Neural cell (in vitro differentiated cells): ENCODE measurements around the gene MLIP. TPM values are rescaled to one million over a fixed set of nuclear protein-coding genes. Genes with fewer than 3 reads are reported as not detected.

ENCODE experiments used
- H2AFZ ChIP-seq: fragments of 200-600, 300-800 bp; sonication (generic), shearing (Covaris generic); 2 replicates; pipeline ENCODE4 v1.6.0; 2014; ENCODE audit warnings: low read depth, mild to moderate bottlenecking, antibody characterized with exemption, low read length, moderate library complexity
- H3F3A ChIP-seq: fragments of 200-600 bp; shearing (Covaris generic); 2 replicates; pipeline ENCODE4 v1.6.1; 2016; ENCODE audit warnings: mild to moderate bottlenecking, moderate library complexity, mixed read lengths, antibody characterized with exemption, low read length; ENCODE audit not compliant: insufficient read depth, poor library complexity, severe bottlenecking
- H3K27ac ChIP-seq: fragments of 200-600, 300-800 bp; sonication (generic), shearing (Covaris generic); 2 replicates; pipeline ENCODE4 v1.5.1; 2014; ENCODE audit warnings: mild to moderate bottlenecking, low read length, moderate library complexity
- H3K27me3 ChIP-seq: fragments of 300-800, 200-600 bp; sonication (generic), shearing (Covaris generic); 2 replicates; pipeline ENCODE4 v1.6.0; 2014; ENCODE audit warnings: mild to moderate bottlenecking, low read depth, low read length, moderate library complexity; ENCODE audit not compliant: insufficient read depth
- H3K36me3 ChIP-seq: fragments of 300-800, 200-600 bp; sonication (generic), shearing (Covaris generic); 2 replicates; pipeline ENCODE4 v1.5.1; 2014; ENCODE audit warnings: mild to moderate bottlenecking, antibody characterized with exemption, low read length, moderate library complexity; ENCODE audit not compliant: insufficient read depth
- H3K4me2 ChIP-seq: fragments of 300-800, 200-600 bp; sonication (generic), shearing (Covaris generic); 2 replicates; pipeline ENCODE4 v1.6.0; 2014; ENCODE audit warnings: mild to moderate bottlenecking, low read length
- H3K4me3 ChIP-seq: fragments of 300-800, 200-600 bp; sonication (generic), shearing (Covaris generic); 2 replicates; pipeline ENCODE4 v1.5.1; 2014; ENCODE audit warnings: mild to moderate bottlenecking, low read length, moderate library complexity
- H3K79me2 ChIP-seq: fragments of 200-600 bp; shearing (Covaris generic); replicated peaks from 2 replicates; pipeline ENCODE4 v1.6.0; 2014; ENCODE audit warnings: mild to moderate bottlenecking, low read length, moderate library complexity; ENCODE audit not compliant: insufficient read depth
- H3K9ac ChIP-seq: fragments of 300-800, 200-600 bp; sonication (generic), shearing (Covaris generic); 2 replicates; pipeline ENCODE4 v1.6.1; 2016; ENCODE audit warnings: mild to moderate bottlenecking, low read length, mixed read lengths
- H3K9me2 ChIP-seq: fragments of 200-600 bp; shearing (Covaris generic); 2 replicates; pipeline ENCODE4 v1.6.1; 2016; ENCODE audit warnings: mild to moderate bottlenecking, low read length, mixed read lengths; ENCODE audit not compliant: insufficient read depth
- H3K9me3 ChIP-seq: fragments of 200-600, 300-800 bp; sonication (generic), shearing (Covaris generic); 2 replicates; pipeline ENCODE4 v1.6.1; 2016; ENCODE audit warnings: mild to moderate bottlenecking, mixed run types, low read length, moderate library complexity, mixed read lengths
- H4K20me1 ChIP-seq: fragments of 200-600 bp; shearing (Covaris generic); 2 replicates; pipeline ENCODE4 v1.6.1; 2016; ENCODE audit warnings: mild to moderate bottlenecking, mixed run types; ENCODE audit not compliant: insufficient read depth
- EP300 ChIP-seq: fragments of 450-650 bp; conservative IDR thresholded peaks from 2 replicates; pipeline ENCODE4 v1.6.1; 2014; ENCODE audit warnings: antibody characterized with exemption, mild to moderate bottlenecking, moderate library complexity; ENCODE audit not compliant: poor library complexity, severe bottlenecking
- EZH2 ChIP-seq: fragments of 200-600, 300-800 bp; shearing (Covaris generic), sonication (generic); IDR thresholded peaks from 2 replicates; pipeline ENCODE4 v1.6.1; 2014; ENCODE audit warnings: antibody characterized with exemption, low read length, borderline replicate concordance, mild to moderate bottlenecking; ENCODE audit not compliant: insufficient read depth, poor library complexity, severe bottlenecking
- MXI1 ChIP-seq: fragments of 450-650 bp; conservative IDR thresholded peaks from 2 replicates; pipeline ENCODE4 v1.6.1; 2014; ENCODE audit warnings: antibody characterized with exemption, mild to moderate bottlenecking; ENCODE audit not compliant: poor library complexity, severe bottlenecking
- POLR2AphosphoS5 ChIP-seq: IDR thresholded peaks from 2 replicates; pipeline ENCODE4 v1.6.1; 2012
- RAD21 ChIP-seq: fragments of 450-650 bp; conservative IDR thresholded peaks from 2 replicates; pipeline ENCODE4 v1.6.1; 2014; ENCODE audit warnings: antibody characterized with exemption, mild to moderate bottlenecking, moderate library complexity
- SMC3 ChIP-seq: fragments of 450-650 bp; conservative IDR thresholded peaks from 2 replicates; pipeline ENCODE4 v1.6.1; 2014; ENCODE audit warnings: antibody characterized with exemption, mild to moderate bottlenecking, moderate library complexity; ENCODE audit not compliant: poor library complexity
- TAF1 ChIP-seq: IDR thresholded peaks from 2 replicates; pipeline ENCODE4 v1.6.1; 2012; ENCODE audit warnings: low read depth
- polyA plus RNA-seq: library from polyadenylated mRNA; depleted of rRNA; stranded (reverse); fragments of >200 nt; gene quantifications from 2 replicates; pipeline ENCODE4 v1.2.3, GENCODE V29; 2014
- TF ChIP-seq, protein P1 (sequence below): IDR thresholded peaks from 2 replicates; pipeline ENCODE4 v1.6.1; 2012; ENCODE audit warnings: borderline replicate concordance
- TF ChIP-seq, protein P2 (sequence below): fragments of 450-650 bp; IDR thresholded peaks from 2 replicates; pipeline ENCODE4 v1.5.1; 2014; ENCODE audit warnings: antibody characterized with exemption, mild to moderate bottlenecking, moderate library complexity; ENCODE audit not compliant: poor library complexity, severe bottlenecking

MLIP gene
- polyA plus RNA-seq, 1 donor from 2014 or later = not detected

DNA sequence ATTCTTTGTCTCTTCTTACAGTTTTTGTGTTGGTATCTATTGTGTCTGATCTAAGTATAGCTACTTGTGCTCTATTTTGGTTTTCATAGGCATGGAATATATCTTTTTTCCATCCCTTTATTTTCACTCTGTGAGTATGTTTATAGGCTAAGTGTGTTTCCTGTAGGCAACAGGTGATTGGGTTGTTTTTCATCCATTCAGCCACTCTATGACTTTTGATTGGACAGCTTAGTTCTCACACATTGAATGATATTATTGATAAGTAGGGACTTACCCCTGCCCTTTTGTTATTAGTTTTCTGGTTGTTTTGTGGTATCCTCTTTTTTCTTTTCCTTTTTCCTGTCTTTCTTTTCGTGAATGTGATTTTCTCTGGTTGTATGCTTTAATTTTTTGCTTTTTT, 67.9 kb downstream of the MLIP start:
- Histone ChIP-seq H3K79me2 (no peaks in the 10 kb centered on the region), H3K27ac (no peak overlapping the region), H4K20me1 (no peaks in the 10 kb centered on the region), H3K36me3 (no peaks in the 10 kb centered on the region), H3K4me2 (no peak overlapping the region), H3K9me3 (no peaks in the 10 kb centered on the region), H2AFZ (no peak overlapping the region), H3K27me3 (no peaks in the 10 kb centered on the region), H3K9ac (no peak overlapping the region), H3F3A (no peaks in the 10 kb centered on the region), H3K9me2 (no peaks in the 10 kb centered on the region), H3K4me3 (no peak overlapping the region)
- TF ChIP-seq, protein P1, sequence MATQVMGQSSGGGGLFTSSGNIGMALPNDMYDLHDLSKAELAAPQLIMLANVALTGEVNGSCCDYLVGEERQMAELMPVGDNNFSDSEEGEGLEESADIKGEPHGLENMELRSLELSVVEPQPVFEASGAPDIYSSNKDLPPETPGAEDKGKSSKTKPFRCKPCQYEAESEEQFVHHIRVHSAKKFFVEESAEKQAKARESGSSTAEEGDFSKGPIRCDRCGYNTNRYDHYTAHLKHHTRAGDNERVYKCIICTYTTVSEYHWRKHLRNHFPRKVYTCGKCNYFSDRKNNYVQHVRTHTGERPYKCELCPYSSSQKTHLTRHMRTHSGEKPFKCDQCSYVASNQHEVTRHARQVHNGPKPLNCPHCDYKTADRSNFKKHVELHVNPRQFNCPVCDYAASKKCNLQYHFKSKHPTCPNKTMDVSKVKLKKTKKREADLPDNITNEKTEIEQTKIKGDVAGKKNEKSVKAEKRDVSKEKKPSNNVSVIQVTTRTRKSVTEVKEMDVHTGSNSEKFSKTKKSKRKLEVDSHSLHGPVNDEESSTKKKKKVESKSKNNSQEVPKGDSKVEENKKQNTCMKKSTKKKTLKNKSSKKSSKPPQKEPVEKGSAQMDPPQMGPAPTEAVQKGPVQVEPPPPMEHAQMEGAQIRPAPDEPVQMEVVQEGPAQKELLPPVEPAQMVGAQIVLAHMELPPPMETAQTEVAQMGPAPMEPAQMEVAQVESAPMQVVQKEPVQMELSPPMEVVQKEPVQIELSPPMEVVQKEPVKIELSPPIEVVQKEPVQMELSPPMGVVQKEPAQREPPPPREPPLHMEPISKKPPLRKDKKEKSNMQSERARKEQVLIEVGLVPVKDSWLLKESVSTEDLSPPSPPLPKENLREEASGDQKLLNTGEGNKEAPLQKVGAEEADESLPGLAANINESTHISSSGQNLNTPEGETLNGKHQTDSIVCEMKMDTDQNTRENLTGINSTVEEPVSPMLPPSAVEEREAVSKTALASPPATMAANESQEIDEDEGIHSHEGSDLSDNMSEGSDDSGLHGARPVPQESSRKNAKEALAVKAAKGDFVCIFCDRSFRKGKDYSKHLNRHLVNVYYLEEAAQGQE = no peak
- TF ChIP-seq RAD21 (no peak), EP300 (no peak), EZH2 (no peak), TAF1 (no peak)

DNA sequence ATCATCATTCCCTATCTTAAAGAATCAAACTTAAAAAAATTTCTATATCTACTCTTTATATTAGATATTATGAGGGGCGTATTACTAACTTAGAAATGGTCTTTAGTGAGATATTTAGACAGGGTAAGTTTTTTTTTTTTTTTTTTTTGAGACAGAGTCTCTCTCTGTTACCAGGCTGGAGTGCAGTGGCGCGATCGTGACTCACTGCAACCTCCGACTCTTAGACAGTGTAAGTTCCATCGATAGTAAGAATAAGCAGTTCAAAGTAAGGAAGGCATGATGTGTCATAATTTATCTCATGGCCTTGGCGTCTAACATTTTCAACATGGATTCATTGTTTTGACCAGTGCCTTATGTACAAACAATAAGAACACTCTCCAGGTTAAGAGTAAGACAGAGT, 72.4 kb downstream of the MLIP start:
- no peaks in the 10 kb centered on the region for H3K27me3 ChIP-seq
- no peaks in the 10 kb centered on the region for H3K9me3 ChIP-seq
- H3K27ac ChIP-seq = no peak overlapping the region
- TF ChIP-seq TAF1 (no peak), SMC3 (no peak), RAD21 (no peak), EZH2 (no peak), EP300 (no peak), MXI1 (no peak), POLR2AphosphoS5 (no peak)
- TF ChIP-seq, protein P1 = no peak
- TF ChIP-seq, protein P2, sequence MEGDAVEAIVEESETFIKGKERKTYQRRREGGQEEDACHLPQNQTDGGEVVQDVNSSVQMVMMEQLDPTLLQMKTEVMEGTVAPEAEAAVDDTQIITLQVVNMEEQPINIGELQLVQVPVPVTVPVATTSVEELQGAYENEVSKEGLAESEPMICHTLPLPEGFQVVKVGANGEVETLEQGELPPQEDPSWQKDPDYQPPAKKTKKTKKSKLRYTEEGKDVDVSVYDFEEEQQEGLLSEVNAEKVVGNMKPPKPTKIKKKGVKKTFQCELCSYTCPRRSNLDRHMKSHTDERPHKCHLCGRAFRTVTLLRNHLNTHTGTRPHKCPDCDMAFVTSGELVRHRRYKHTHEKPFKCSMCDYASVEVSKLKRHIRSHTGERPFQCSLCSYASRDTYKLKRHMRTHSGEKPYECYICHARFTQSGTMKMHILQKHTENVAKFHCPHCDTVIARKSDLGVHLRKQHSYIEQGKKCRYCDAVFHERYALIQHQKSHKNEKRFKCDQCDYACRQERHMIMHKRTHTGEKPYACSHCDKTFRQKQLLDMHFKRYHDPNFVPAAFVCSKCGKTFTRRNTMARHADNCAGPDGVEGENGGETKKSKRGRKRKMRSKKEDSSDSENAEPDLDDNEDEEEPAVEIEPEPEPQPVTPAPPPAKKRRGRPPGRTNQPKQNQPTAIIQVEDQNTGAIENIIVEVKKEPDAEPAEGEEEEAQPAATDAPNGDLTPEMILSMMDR = no peak
- H3K4me2 ChIP-seq = no peak overlapping the region
- H3K4me3 ChIP-seq = no peak overlapping the region
- no peaks in the 10 kb centered on the region for H3K9me2 ChIP-seq
- H2AFZ ChIP-seq = no peak overlapping the region
- no peak overlapping the region for H3K9ac ChIP-seq
- H3K36me3 ChIP-seq = no peaks in the 10 kb centered on the region
- H3F3A ChIP-seq = no peaks in the 10 kb centered on the region
- H4K20me1 ChIP-seq = no peaks in the 10 kb centered on the region
- H3K79me2 ChIP-seq = no peaks in the 10 kb centered on the region
